ENCODE results near the gene COL6A1. TPM values are rescaled to one million over a fixed set of nuclear protein-coding genes. Genes with fewer than 3 reads are reported as not detected.

COL6A1 gene
- total and polyA plus RNA-seq, 2 of the 4 experiments (the other 2 are of a cell fraction): 173 to 1,578 TPM

GRCh38 chr21:46029186-46029924 lies 47.8 kb downstream of the COL6A1 start:
- Histone ChIP-seq H2AFZ (replicated peaks; ENCODE audit: low read length, poor library complexity) (no peak overlapping the region), H3K4me1 (ENCODE audit: control insufficient read depth, insufficient read depth, low read length) (peaks cover 22% of the 10 kb centered on the region), H3K79me1 (ENCODE audit: low read depth in 1 of 2, low read length in 2 of 2) (peaks cover 0 to 4% of the 10 kb centered on the region in 2 experiments; a peak in 1 of 4 replicates), H3K18ac (ENCODE audit: low read depth, low read length) (peak overlapping the region; percentile 81), H2AK5ac (ENCODE audit: low read depth, low read length) (peak overlapping the region; percentile 90), H3K9me3 (ENCODE audit: control insufficient read depth, insufficient read depth, low read length) (peaks cover 2% of the 10 kb centered on the region; the same call in 1 of the 2 replicates), H2BK5ac (ENCODE audit: low read depth, low read length, poor library complexity, severe bottlenecking) (peak overlapping the region; percentile 89), H3K4me3 (ENCODE audit: insufficient read depth, low read depth, low read length) (no peak overlapping the region), H3K4me2 (ENCODE audit: low read depth, low read length) (peak overlapping the region; percentile 42; the same call in 1 of the 2 replicates), H3K9ac (ENCODE audit: low read depth, low read length) (0 out of 2 replicates have a peak overlapping the region, but pooled peaks have one; percentile 55), H2BK15ac (ENCODE audit: low read depth, low read length) (peak overlapping the region; percentile 85; the same call in 2 of the 3 replicates), H2AK9ac (replicated peaks; ENCODE audit: low read depth, low read length, poor library complexity) (peak overlapping the region; percentile 82), H3K9me1 (ENCODE audit: insufficient read depth, low read length) (peaks cover 7% of the 10 kb centered on the region; the same call in 1 of the 2 replicates), H3K4ac (ENCODE audit: low read depth, low read length) (peak overlapping the region; percentile 91), H4K8ac (ENCODE audit: low read depth in 2 of 2, low read length in 2 of 2) (peak overlapping the region in 1 of 2 experiments; percentile 88; a peak in 1 of 4 replicates), H3K27ac (ENCODE audit: insufficient read depth, low read length) (peak overlapping the region; percentile 96; the same call in 1 of the 2 replicates), H4K91ac (ENCODE audit: insufficient read depth, low read depth, low read length) (no peak overlapping the region), H4K20me1 (ENCODE audit: insufficient read depth, low read length) (no peaks in the 10 kb centered on the region), H3K56ac (ENCODE audit: extremely low read depth, insufficient read depth, low read length) (no peak overlapping the region), H2BK120ac (ENCODE audit: low read depth, low read length) (peak overlapping the region; percentile 91), H3K36me3 (ENCODE audit: control insufficient read depth, insufficient read depth, low read length) (no peaks in the 10 kb centered on the region), H3K23ac (ENCODE audit: low read depth, low read length) (peak overlapping the region; percentile 71; the same call in 1 of the 2 replicates), H4K5ac (ENCODE audit: low read depth, low read length) (peak overlapping the region; percentile 78), H3K14ac (replicated peaks; ENCODE audit: low read depth, low read length) (peak overlapping the region; percentile 29), H2BK20ac (ENCODE audit: low read depth, low read length) (peak overlapping the region; percentile 89), H3K27me3 (ENCODE audit: control insufficient read depth, insufficient read depth, low read length) (no peaks in the 10 kb centered on the region)
- ChIA-PET CTCF (no interaction called here), POLR2A (ENCODE audit: unreplicated experiment) (interaction anchor here (0.5 kb wide), 1 partner anchor 72 kb away, joined by 9 read pairs; no protein-coding TSS in a partner anchor)
- intact Hi-C loops (cut with micrococcal nuclease) (loop anchor here (2.0 kb wide), 1 partner anchor 19 kb away; no protein-coding TSS in a partner anchor), dilution Hi-C loops (cut with HindIII; ENCODE audit: low sequenced_read_pairs, unreplicated experiment) (no loop called here), in situ Hi-C loops (cut with MboI; ENCODE audit: low sequenced_read_pairs) (no loop called here)
- ATAC-seq (ENCODE audit: low read depth) (peak; percentile 10), DNase-seq (peak; percentile 82)
- no CpG with 5 or more reads among the region's 5 CpGs for WGBS, 2 experiments (ENCODE audit: extremely low coverage in 2 of 2, insufficient read length in 1 of 2)
- BruUV-seq (replicated peaks): no TSS peak
- TF ChIP-seq BHLHE40 (IDR thresholded peaks at IDR 0.05; ENCODE audit: low read depth, low read length) (no peak), RFX5 (IDR thresholded peaks at IDR 0.05; ENCODE audit: low read depth, low read length) (no peak), RAD21 (IDR thresholded peaks at IDR 0.05; ENCODE audit: low read length) (no peak), MAFK (IDR thresholded peaks at IDR 0.05; ENCODE audit: low read depth, low read length) (no peak), RCOR1 (IDR thresholded peaks at IDR 0.05; ENCODE audit: insufficient replicate concordance, low read length) (no peak), NFE2L2 (IDR thresholded peaks at IDR 0.05; ENCODE audit: low read depth, low read length) (no peak), FOS (IDR thresholded peaks at IDR 0.05; ENCODE audit: low read depth, low read length) (no peak), CEBPB (IDR thresholded peaks at IDR 0.05; ENCODE audit: low read depth, low read length) (no peak), POLR2A (IDR thresholded peaks at IDR 0.05; ENCODE audit: low read depth, low read length) (no peak), ELK1 (IDR thresholded peaks at IDR 0.05; ENCODE audit: borderline replicate concordance, low read depth, low read length) (no peak), MAZ (IDR thresholded peaks at IDR 0.05; ENCODE audit: borderline replicate concordance, low read depth, low read length) (no peak), CHD1 (IDR thresholded peaks at IDR 0.05; ENCODE audit: low read depth, low read length) (no peak), CTCF (conservative IDR thresholded peaks at IDR 0.05; ENCODE audit: low read depth, low read length) (no peak), SMC3 (IDR thresholded peaks at IDR 0.05; ENCODE audit: low read depth, low read length) (no peak)

Data from IMR-90 (cell line).